K562 (cell line): ENCODE measurements around the gene TTC39C. TPM values are rescaled to one million over a fixed set of nuclear protein-coding genes. Genes with fewer than 3 reads are reported as not detected.

ENCODE experiments used
- ATAC-seq: fragments of 200-7000 bp; cut with Tn5 transposase; 3 replicates; pipeline ENCODE4 v1.9.1; 2020; ENCODE audit warnings: moderate library complexity
- BruUV-seq: library from RNA; stranded (reverse); fragments of 400-500 nt; replicated peaks from 2 replicates; lab custom pipeline; 2021; lab: Mats Ljungman, UMichigan
- CTCF ChIA-PET: fragments of 300-600 bp; formaldehyde crosslinking; extraction: SDS; loops from one replicate; lab custom pipeline; 2021; ENCODE audit warnings: low intra/inter-chr PET ratio; lab: Yijun Ruan, JAX
- POLR2A ChIA-PET: fragments of 300-600, 350-650 bp; sonication (Branson Sonifier 250); formaldehyde crosslinking; extraction: SDS; loops from one replicate; lab custom pipeline; 2021; ENCODE audit warnings: antibody characterized with exemption, inconsistent platforms; lab: Yijun Ruan, JAX
- DNase-seq, 4 experiments: peaks; one replicate each; pipeline versions ENCODE4 v3.0.0 to v3.0.0-alpha.2; 2011 to 2018; ENCODE audit warnings: low spot score in 3 of 4, mixed read lengths in 3 of 4; ENCODE audit errors: extremely low read depth in 1 of 4
- FAIRE-seq: peaks from 2 replicates; lab custom pipeline; 2011; peaks lifted over from hg19 to GRCh38; lab: Jason Lieb, UNC
- H2AFZ ChIP-seq: 2 replicates; pipeline ENCODE4 v1.6.0; 2011; ENCODE audit warnings: low read depth, low read length, control low read depth, inconsistent platforms
- H3K27ac ChIP-seq: fragments of 200-600 bp; 3 replicates; pipeline ENCODE4 v1.8.0; 2011; ENCODE audit warnings: low read depth, mild to moderate bottlenecking, control low read depth, inconsistent platforms, low read length, moderate library complexity, mixed read lengths; ENCODE audit errors: extremely low read depth
- H3K27me3 ChIP-seq, 2 experiments: fragments of 300-600 bp in 1 of 2; 2 replicates in 1 of 2; 3 replicates in 1 of 2; pipeline versions ENCODE4 v1.6.0 to v1.8.0; 2011; ENCODE audit warnings: inconsistent platforms in 2 of 2, low read length in 2 of 2, mild to moderate bottlenecking in 1 of 2, mixed read lengths in 1 of 2, moderate library complexity in 1 of 2; ENCODE audit not compliant: control insufficient read depth in 2 of 2, insufficient read depth in 2 of 2
- H3K36me3 ChIP-seq: fragments of 300-600 bp; 3 replicates; pipeline ENCODE4 v1.8.0; 2011; ENCODE audit warnings: mild to moderate bottlenecking, low read length, inconsistent platforms; ENCODE audit not compliant: control insufficient read depth, insufficient read depth
- H3K4me1 ChIP-seq, 2 experiments: fragments of 200-600 bp in 1 of 2; replicated peaks in 1 of 2; 2 replicates in 1 of 2; 3 replicates in 1 of 2; pipeline versions ENCODE4 v1.5.1 to v1.8.0; 2011; ENCODE audit warnings: inconsistent platforms in 2 of 2, low read length in 2 of 2, mild to moderate bottlenecking in 1 of 2, mixed read lengths in 1 of 2, moderate library complexity in 1 of 2; ENCODE audit not compliant: control insufficient read depth in 2 of 2, insufficient read depth in 2 of 2
- H3K4me2 ChIP-seq: 2 replicates; pipeline ENCODE4 v1.6.1; 2011; ENCODE audit warnings: low read length, control low read depth, inconsistent platforms, mixed read lengths; ENCODE audit not compliant: insufficient read depth
- H3K4me3 ChIP-seq: fragments of 200-600 bp; sonication (generic), shearing (Covaris generic); 2 replicates; pipeline ENCODE4 v1.5.1; 2016; ENCODE audit warnings: control low read depth, inconsistent platforms
- H3K79me2 ChIP-seq: fragments of 200-600 bp; 3 replicates; pipeline ENCODE4 v1.8.0; 2011; ENCODE audit warnings: low read length, inconsistent platforms; ENCODE audit not compliant: control insufficient read depth, insufficient read depth
- H3K9ac ChIP-seq, 2 experiments: 2 replicates each; pipeline versions ENCODE4 v1.6.0 to v1.6.1; 2011; ENCODE audit warnings: low read depth in 2 of 2, low read length in 2 of 2, control low read depth in 1 of 2, inconsistent platforms in 1 of 2, mild to moderate bottlenecking in 1 of 2, mixed read lengths in 1 of 2; ENCODE audit not compliant: insufficient read depth in 1 of 2
- H3K9me1 ChIP-seq: one replicate; pipeline ENCODE4 v1.6.0; 2011; ENCODE audit warnings: inconsistent platforms, mild to moderate bottlenecking, low read length, moderate library complexity; ENCODE audit not compliant: control insufficient read depth, insufficient read depth
- H3K9me3 ChIP-seq: replicated peaks from 2 replicates; pipeline ENCODE4 v1.5.1; 2011; ENCODE audit warnings: low read depth, low read length, inconsistent platforms; ENCODE audit not compliant: control insufficient read depth, insufficient read depth
- H4K20me1 ChIP-seq: replicated peaks from 2 replicates; pipeline ENCODE4 v1.6.1; 2011; ENCODE audit warnings: low read length, inconsistent platforms, mixed read lengths; ENCODE audit not compliant: control insufficient read depth, insufficient read depth
- ARNT ChIP-seq, 2 experiments: fragments of 450-650 bp; IDR thresholded peaks; 2 replicates each; pipeline ENCODE4 v1.6.1; 2016; ENCODE audit warnings: mild to moderate bottlenecking in 1 of 2
- LEF1 ChIP-seq: fragments of 450-650 bp; IDR thresholded peaks from 2 replicates; pipeline ENCODE4 v1.6.1; 2016; ENCODE audit warnings: mild to moderate bottlenecking
- MBD2 ChIP-seq: sonication (generic); IDR thresholded peaks from 2 replicates; pipeline ENCODE4 v1.6.1; 2016; ENCODE audit warnings: low read depth, borderline replicate concordance
- MYBL2 ChIP-seq, 2 experiments: fragments of 450-650 bp in 1 of 2; sonication (generic) in 1 of 2; formaldehyde crosslinking in 1 of 2; IDR thresholded peaks; 2 replicates each; pipeline versions ENCODE4 v1.6.1 to v1.8.1; 2017 to 2022; ENCODE audit warnings: borderline replicate concordance in 1 of 2, inconsistent platforms in 1 of 2, low read depth in 1 of 2, mild to moderate bottlenecking in 1 of 2, missing genetic modification reagents in 1 of 2, moderate library complexity in 1 of 2
- RAD51 ChIP-seq: fragments of 450-650 bp; IDR thresholded peaks from 2 replicates; pipeline ENCODE4 v1.7.1; 2016; ENCODE audit warnings: low read depth, mild to moderate bottlenecking, borderline replicate concordance
- ZNF316 ChIP-seq: fragments of 450-650 bp; IDR thresholded peaks from 2 replicates; pipeline ENCODE4 v1.6.1; 2016
- ZNF584 ChIP-seq: fragments of 200-800 bp; sonication (Bioruptor generic); IDR thresholded peaks from 2 replicates; pipeline ENCODE4 v1.6.1; 2016; ENCODE audit warnings: low read depth, mild to moderate bottlenecking, missing genetic modification characterization, missing compliant biosample characterization
- WGBS: fragments of 100-300 bp; shearing (Covaris generic); methylation state at CpG from one replicate; pipeline ENCODE4 v1.1.6; 2016; ENCODE audit warnings: low coverage, mixed read lengths; ENCODE audit not compliant: insufficient coverage; ENCODE audit errors: missing lambda C conversion rate; 5-methylcytosine and 5-hydroxymethylcytosine counted together
- in situ Hi-C: fragments of 300-500 bp; cut with MboI; formaldehyde crosslinking; loops from 4 replicates; pipeline ENCODE4 v1.15.0; 2018; ENCODE audit warnings: inconsistent platforms, mixed read lengths
- intact Hi-C: fragments of 100-400 bp; cut with micrococcal nuclease; formaldehyde crosslinking; loops from 2 replicates; pipeline ENCODE4 v1.14.2; 2022
- polyA plus RNA-seq, 8 experiments: library from polyadenylated mRNA; depleted of rRNA in 4 of 8; stranded (reverse) in 5 of 8; unstranded in 3 of 8; fragments of >200 nt; fragmentation: Nextera tagmentation in 2 of 8; fragmentation: Illumina TruSeq in 1 of 8; extraction: Ambion mirVana in 2 of 8; extraction: Trizol in 1 of 8; gene quantifications; 2 replicates each; pipeline versions ENCODE4 v1.2.1 to v1.2.3, GENCODE V29; 2011 to 2014; ENCODE audit warnings: inconsistent platforms in 1 of 8, missing spikeins in 1 of 8
- total RNA-seq, 7 experiments: library from RNA; depleted of rRNA in 6 of 7; stranded (reverse); fragments of >200 nt in 6 of 7; fragmentation: Illumina TruSeq in 2 of 7; extraction: Trizol in 2 of 7; gene quantifications; 2 replicates each; pipeline versions ENCODE4 v1.2.1 to v1.2.3, GENCODE V29; 2011 to 2021; ENCODE audit warnings: low replicate concordance in 1 of 7
- TF ChIP-seq, protein P1 (sequence below): fragments of 250-450 bp; sonication (Bioruptor Pico); IDR thresholded peaks from 2 replicates; pipeline ENCODE4 v1.4.0; 2020; ENCODE audit warnings: borderline replicate concordance
- TF ChIP-seq, protein P2 (sequence below): fragments of 450-650 bp; IDR thresholded peaks from 2 replicates; pipeline ENCODE4 v1.6.1; 2017; ENCODE audit warnings: antibody characterized with exemption

TTC39C gene
- total and polyA plus RNA-seq, 9 of the 15 experiments (the other 6 are each of a cell fraction or from before 2014, with no cell fraction given): 0.01 to 0.58 (median 0.18) TPM; not detected in 5

- Histone ChIP-seq H3K9me3 (no peaks in the 10 kb centered on the region), H3K27ac (no peak overlapping the region), H3K9me1 (no peaks in the 10 kb centered on the region), H3K4me2 (no peak overlapping the region), H3K79me2 (no peaks in the 10 kb centered on the region), H3K27me3 (no peaks in the 10 kb centered on the region), H2AFZ (no peak overlapping the region), H3K9ac (no peak overlapping the region), H3K4me1 (no peaks in the 10 kb centered on the region), H3K36me3 (no peaks in the 10 kb centered on the region), H4K20me1 (no peaks in the 10 kb centered on the region), H3K4me3 (no peak overlapping the region)
- in situ Hi-C loops (no loop called here), intact Hi-C loops (no loop called here)
- 3% methylated on average over 6 of the region's 6 CpGs for WGBS
- BruUV-seq: no TSS peak
- CTCF ChIA-PET: no interaction called here
- POLR2A ChIA-PET: no interaction called here
- DNase-seq (no peak), FAIRE-seq (no peak), ATAC-seq (no peak)
- TF ChIP-seq ZNF584 (CRISPR knock-in tag) (no peak), ZNF316 (0 out of 2 replicates have a peak, but pooled peaks have one; percentile 20)
Observed at GRCh38 chr18:23990474-23991410, 23.8 kb upstream of the TTC39C start.

- in situ Hi-C loops: no loop called here
- H3K79me2 ChIP-seq: no peaks in the 10 kb centered on the region
- no peak for TF ChIP-seq MYBL2 (IDR thresholded peaks at IDR 0.05; ENCODE audit: low read depth)
- no peak for TF ChIP-seq MYBL2 (CRISPR knock-in tag; IDR thresholded peaks at IDR 0.05; ENCODE audit: borderline replicate concordance)
- TF ChIP-seq LEF1: no peak
- no peak for TF ChIP-seq MBD2
- TF ChIP-seq, protein P1, sequence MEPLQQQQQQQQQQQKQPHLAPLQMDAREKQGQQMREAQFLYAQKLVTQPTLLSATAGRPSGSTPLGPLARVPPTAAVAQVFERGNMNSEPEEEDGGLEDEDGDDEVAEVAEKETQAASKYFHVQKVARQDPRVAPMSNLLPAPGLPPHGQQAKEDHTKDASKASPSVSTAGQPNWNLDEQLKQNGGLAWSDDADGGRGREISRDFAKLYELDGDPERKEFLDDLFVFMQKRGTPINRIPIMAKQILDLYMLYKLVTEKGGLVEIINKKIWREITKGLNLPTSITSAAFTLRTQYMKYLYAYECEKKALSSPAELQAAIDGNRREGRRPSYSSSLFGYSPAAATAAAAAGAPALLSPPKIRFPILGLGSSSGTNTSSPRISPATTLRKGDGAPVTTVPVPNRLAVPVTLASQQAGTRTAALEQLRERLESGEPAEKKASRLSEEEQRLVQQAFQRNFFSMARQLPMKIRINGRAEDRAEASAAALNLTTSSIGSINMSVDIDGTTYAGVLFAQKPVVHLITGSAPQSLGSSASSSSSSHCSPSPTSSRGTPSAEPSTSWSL (CRISPR knock-in tag): no peak
- TF ChIP-seq ARNT (IDR thresholded peaks at IDR 0.05): no peak
- TF ChIP-seq, protein P2, sequence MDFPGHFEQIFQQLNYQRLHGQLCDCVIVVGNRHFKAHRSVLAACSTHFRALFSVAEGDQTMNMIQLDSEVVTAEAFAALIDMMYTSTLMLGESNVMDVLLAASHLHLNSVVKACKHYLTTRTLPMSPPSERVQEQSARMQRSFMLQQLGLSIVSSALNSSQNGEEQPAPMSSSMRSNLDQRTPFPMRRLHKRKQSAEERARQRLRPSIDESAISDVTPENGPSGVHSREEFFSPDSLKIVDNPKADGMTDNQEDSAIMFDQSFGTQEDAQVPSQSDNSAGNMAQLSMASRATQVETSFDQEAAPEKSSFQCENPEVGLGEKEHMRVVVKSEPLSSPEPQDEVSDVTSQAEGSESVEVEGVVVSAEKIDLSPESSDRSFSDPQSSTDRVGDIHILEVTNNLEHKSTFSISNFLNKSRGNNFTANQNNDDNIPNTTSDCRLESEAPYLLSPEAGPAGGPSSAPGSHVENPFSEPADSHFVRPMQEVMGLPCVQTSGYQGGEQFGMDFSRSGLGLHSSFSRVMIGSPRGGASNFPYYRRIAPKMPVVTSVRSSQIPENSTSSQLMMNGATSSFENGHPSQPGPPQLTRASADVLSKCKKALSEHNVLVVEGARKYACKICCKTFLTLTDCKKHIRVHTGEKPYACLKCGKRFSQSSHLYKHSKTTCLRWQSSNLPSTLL: no peak
- no peak for TF ChIP-seq RAD51
Observed at GRCh38 chr18:23992089-23992940, 22.2 kb upstream of the TTC39C start.

More at GRCh38 chr18:23992089-23992940, 22.2 kb upstream of the TTC39C start:
- POLR2A ChIA-PET: no interaction called here
- WGBS: 0% methylated on average over 7 of the region's 7 CpGs
- Histone ChIP-seq H3K4me2 (no peak overlapping the region), H3K9ac (no peak overlapping the region), H4K20me1 (no peaks in the 10 kb centered on the region), H3K4me3 (no peak overlapping the region), H3K9me3 (no peaks in the 10 kb centered on the region), H3K27ac (no peak overlapping the region), H3K9me1 (no peaks in the 10 kb centered on the region), H3K4me1 (no peaks in the 10 kb centered on the region), H3K27me3 (no peaks in the 10 kb centered on the region), H2AFZ (no peak overlapping the region), H3K36me3 (no peaks in the 10 kb centered on the region)
- CTCF ChIA-PET: no interaction called here
- DNase-seq (no peak), ATAC-seq (no peak), FAIRE-seq (no peak)
- BruUV-seq: no TSS peak
- intact Hi-C loops: no loop called here
